Measurements from ENCODE around the gene M6PR.
"Not testable (repeated sequence)": the region's sequence is repeated elsewhere in the genome, so short reads cannot be mapped to it uniquely, and the experiment has no call there.

Gene M6PR

DNA sequence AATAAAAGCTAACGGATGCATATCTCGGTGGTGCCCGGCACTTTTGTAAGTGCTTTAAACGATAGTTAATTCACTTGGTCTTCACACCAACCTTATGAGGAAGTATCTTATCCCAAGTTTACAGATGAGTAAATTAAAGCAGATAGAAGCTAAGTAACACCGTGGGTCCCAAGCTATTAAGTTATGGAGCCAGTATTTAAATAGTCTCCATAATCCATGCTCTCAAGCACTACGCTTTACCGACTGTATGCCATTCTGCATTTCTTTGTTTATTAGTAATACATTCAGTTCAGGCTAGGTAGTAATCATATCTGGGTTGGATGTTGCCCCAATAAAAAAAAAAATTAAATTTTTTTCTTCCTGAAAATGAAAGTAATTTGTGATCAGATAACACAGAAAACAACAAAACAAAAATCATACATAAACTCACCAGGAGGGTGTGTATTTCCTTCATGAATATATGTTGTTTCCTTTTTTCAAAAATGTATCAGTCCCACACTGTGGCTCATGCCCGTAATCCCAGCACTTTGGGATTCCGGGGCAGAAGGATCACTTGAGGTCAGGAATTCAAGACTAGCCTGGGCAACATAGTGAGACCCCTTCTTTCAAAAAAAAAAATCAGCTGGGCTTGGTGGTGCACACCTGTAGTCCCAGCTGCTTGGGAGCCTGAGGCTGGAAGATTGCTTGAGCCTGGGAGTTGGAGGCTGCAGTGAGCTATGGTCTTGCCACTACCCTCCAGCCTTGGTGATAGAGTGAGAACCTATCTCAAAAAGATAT, 1.4 kb upstream of the M6PR start:
- no peak for DNase-seq

DNA sequence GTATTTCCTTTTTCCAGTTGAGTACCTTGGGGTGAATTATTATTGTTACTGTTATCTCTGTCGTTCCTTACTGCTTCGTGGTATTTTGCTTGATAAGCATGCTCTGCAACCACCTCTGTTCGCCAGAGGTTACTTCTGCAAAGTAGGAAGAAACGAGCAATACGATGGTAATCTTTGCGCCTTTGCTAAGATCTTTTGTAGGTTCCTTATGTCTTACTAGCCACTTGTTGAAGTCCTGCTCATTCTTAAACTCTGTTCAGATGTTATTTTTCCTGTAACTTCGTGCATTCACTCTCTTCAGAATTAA, 729 bp upstream of the M6PR start:
- DNase-seq = peak; percentile 14

DNA sequence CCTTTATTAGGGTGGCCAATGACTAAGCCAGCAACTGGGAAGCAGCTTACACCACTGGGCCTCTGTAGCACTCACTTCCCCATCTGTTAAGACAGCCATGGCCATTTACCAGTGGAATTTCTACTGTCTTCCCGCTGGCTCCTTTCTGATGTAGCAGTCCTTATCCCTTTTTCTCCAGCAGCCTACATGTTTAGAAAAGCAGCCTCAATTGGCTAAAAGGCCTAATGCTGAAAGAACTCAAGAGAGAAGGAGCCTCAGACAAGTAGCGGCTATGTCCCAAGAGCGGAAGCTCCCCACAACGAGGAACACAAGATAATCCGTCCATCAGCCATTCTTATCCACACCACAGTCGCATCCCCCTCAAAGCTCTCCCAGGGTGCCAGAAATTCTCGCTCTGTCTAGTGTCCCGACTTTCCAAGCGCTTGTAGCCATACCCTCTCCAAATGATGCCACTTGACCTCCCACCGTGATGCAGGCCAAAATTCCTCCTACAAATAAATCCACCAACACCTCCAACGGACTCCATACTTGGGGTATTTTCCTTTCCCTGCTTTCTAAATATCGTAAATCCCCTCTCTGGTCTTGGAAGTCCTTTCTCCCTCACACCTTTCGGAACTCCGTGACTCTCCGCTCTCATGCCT, 624 bp downstream of the M6PR start:
- DNase-seq = no peak

DNA sequence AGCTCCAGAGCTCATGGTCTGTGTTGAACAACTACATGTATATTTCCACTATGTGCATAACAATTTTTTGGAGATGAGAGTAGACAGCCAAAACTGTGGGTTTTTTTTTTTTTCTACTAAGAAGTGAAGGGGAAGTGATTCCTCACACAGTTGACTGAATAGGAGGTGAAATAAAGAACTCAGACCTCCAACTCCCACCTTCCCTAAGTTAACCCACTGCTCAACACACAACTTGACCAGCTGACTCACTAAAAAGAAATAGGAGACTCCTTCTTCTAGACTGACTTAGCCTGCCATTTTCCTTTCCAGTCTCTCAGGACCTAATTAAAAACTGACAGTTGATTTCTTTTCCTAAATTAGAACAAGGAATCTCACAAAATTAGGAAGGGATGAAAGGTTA, 1.7 kb downstream of the M6PR start:
- DNase-seq = no peak

DNA sequence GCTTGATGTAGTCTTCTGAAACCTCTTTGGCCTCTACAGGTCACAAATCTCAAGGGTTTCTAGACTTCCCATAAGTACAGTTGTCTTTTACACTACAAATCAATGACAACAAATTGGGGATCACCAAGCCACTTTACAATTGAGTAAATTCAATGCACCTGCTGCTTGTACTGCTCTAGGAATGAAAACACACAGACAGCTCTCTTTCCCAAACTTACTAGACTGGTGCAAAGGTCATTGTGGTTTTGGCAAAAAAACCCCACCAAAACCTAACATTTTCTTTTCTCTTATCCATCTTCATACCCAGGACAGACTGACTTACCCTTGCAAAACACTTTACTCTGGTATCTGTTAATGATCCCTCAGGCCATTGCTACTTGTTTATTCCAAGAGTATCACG, 2.7 kb downstream of the M6PR start:
- no peak for DNase-seq

DNA sequence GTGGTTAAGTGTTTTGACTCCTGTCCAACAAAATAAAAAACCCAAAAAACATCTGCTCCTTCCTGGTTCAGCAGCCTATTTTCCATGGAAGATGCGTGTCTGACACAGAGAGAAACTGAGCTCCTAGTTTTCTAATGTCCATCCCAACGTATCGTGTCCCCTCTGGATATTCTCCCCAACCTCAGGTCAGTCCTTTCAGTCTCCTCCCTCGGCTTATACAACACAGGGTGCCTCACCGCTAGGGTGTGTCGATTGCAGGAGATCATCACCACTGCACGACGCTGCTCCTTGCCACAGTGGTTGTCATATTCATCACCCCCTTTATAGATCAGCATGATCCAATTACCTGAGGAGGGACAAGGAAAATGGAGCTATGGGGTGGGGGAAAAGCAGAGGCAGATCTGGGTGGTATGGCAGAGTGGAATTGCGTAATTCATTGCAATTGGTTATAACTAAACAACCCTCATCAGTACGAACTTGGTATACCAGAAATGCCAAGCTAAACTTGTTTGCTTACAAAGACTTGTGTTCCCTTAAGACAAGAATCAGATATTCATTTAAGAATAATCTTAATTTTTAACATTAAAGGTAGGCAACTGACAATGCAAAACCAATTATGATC, 5.8 kb downstream of the M6PR start:
- no peak for DNase-seq

DNA sequence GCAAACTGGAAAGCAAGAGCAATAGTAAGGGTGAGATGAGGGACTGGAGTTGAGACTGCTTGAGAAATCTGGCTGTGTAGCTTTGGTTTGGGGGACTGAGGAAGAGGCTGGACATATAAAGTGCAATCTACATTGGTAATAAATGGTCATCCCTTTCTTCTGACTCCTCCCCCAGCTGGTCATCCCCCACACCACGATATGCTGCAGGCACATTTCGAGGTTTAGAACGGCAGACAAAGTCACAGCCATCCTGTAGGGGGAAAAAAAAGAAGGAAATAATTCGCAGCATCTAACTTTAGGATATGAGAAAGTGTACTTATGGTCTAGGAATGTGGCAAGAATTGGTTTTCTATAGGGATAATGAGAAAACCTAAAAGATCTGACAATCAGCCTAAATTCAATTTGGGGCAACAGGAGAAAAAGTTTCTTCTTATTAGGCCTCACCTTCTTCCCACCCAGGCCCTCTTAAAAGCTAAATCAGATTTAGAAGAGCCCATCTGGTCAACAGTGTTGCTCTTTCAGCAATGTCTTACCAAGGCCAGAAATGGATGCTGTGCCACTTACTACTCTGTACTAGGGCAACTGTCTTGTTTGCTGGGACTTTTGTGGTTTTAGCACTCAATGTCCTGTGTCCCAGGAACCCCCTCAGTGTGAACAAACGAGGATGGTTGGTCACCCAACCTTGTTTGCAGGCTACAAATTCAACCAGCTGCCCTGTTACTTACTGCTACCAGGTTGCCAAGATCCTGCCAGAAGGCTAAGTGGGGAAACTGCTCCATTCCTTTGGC, 7.6 kb downstream of the M6PR start:
- DNase-seq = no peak

DNA sequence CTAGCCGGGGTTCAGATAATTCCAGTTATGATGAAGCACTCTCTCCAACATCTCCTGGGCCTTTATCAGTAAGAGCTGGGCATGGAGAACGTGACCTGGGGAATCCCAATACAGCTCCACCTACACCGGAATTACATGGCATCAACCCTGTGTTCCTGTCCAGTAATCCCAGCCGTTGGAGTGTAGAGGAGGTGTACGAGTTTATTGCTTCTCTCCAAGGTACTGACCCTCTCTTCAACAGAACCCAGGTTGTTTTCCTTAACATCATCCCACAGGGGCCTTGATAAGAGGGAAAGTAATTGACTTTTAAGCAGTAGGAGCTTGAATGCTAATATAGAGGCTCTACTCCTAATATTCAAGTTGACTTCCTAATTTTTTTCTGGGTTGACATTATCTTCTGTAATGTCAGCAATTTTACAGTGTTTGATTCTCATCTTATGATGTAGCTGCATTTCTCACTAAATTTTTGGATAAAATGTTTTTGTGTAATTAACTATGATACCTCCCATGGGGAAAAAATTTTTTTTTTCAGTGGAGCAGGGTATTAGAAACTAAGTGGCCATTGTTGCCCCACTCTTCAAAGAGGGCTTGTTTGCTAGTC, 11.5 kb downstream of the M6PR start:
- DNase-seq = not testable (repeated sequence)

DNA sequence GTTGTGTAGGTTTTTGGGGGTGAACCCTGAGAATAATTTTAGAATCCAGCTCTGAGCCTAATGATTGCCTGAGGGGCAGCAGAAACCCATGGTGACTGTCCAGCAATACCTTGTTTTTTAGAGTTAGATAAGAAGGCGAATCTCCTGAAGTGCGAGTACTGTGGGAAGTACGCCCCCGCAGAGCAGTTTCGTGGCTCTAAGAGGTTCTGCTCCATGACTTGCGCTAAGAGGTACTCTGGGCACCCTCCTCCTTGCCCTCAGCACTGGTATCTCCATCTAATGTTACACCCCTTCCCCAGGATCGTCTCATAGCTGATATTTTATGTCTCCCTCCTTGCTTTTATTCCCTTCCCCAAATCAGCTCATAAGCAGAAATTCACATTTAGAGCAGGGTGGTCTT, 12.7 kb downstream of the M6PR start:
- no peak for DNase-seq

DNA sequence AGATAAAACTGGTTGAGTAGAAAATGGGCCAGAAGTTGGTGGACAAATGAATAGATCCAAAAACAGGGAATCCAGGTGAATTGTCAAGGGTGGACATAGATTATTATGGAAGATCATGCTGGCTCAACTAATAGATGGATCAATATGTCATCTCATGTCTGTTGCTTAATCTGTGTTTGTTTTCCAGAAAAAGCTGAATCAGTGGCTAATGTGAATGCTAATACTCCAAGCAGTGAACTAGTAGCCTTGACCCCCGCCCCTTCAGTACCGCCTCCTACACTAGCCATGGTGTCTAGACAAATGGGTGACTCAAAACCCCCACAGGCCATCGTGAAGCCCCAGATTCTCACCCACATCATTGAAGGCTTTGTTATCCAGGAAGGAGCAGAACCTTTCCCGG, 15.4 kb downstream of the M6PR start:
- DNase-seq = not testable (repeated sequence)

DNA sequence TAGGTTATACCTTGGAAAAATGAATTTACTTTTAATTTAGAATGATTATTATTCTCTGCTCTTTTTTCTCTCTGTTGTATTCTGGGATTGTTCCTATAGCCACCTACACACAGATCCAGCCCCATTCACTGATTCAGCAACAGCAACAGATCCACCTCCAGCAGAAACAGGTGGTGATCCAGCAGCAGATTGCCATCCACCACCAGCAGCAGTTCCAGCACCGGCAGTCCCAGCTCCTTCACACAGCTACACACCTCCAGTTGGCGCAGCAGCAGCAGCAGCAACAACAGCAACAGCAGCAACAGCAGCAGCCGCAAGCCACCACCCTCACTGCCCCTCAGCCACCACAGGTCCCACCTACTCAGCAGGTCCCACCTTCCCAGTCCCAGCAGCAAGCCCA, 17.0 kb downstream of the M6PR start:
- not testable (repeated sequence) for DNase-seq

DNA sequence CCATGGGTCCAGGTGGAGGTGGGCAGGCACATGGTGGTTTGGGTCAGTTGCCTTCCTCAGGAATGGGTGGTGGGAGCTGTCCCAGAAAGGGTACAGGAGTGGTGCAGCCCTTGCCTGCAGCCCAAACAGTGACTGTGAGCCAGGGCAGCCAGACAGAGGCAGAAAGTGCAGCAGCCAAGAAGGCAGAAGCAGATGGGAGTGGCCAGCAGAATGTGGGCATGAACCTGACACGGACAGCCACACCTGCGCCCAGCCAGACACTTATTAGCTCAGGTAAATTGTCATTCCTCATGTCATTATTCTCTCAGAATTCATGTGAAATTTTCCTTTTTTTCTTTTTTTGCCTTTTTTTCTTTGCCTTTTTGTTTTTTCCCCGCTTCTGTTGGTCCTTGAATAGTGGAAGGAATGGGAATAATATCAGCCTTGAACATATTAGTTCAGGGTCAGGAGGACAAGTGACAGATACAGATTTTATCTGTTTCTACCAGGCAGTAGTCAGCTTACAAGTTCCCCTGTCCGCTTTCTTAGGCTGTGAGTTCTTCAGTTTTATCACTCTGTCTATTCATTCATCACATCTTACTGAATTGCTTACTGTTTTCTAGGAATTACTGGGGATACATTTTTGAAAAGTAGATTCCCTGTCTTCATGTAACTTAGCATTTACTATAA, 18.7 kb downstream of the M6PR start:
- DNase-seq = not testable (repeated sequence)

DNA sequence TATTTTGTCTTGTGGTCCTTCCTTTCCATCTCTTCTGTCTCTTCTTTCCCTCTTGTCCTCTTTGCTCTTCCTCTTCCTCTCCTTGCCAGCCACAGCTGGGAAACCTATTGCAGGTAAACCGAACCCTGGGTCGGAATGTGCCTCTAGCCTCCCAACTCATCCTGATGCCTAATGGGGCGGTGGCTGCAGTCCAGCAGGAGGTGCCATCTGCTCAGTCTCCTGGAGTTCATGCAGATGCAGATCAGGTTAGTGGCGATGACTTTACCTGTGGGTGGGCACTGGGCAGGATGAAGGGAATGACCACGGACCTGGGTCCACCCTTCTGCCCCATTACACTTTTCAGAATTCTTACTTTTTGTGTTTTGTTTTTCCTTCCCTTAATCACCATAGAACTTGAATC, 26.9 kb downstream of the M6PR start:
- DNase-seq = no peak

DNA sequence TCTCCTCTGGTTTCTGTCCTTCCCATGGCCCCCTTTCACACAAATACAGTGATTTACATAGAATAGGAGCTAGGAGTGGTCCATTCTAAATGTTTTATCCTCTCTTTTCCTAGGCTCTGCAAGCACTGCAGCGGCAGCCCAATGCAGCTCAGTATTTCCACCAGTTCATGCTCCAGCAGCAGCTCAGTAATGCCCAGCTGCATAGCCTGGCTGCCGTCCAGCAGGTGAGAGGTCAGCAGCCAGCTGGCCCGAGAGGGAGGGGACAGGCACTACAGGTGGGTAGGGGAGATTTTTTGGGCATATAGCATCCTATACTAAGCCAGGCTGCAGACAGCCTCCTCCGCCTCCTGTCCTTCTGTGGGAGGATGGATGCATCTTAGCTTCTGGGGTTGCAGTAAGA, 29.8 kb downstream of the M6PR start:
- not testable (repeated sequence) for DNase-seq

DNA sequence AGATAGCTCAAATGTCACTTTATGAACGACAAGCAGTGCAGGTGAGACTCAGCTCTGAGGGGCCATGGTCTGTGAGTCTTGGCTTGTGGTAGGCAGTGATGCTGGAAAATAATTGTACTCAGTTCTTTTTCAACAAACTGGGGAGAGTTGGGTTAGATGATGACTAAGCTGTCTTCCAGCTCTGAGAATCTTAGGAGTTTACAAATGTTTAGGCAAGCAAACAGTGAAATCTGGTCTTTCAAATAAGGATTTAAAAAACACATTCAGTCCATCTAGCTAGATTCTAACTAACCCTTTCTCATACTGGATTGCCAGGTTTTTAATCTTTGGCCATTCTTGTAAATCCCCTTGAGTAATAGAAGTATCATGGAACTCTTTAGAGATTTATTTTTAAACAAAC, 31.7 kb downstream of the M6PR start:
- DNase-seq = no peak

DNA sequence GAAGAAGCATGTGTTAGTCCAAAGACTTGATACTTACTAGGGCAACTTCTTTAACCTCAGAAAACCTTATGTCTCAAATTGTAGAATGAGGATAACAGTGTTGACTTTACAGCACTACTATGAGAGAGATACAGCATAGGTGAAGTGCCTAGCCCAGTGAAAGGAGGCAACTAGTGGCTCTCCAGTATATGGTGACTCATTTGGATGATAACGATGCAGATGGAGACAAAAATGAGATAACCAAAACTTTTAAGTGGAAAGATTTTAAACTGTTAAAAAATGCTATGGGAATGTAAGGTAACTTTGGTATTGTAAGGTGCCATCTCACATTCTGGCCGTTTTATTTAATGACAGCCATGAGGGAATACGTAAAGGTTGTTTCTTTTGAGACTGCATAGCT, 32.4 kb downstream of the M6PR start:
- no peak for DNase-seq

DNA sequence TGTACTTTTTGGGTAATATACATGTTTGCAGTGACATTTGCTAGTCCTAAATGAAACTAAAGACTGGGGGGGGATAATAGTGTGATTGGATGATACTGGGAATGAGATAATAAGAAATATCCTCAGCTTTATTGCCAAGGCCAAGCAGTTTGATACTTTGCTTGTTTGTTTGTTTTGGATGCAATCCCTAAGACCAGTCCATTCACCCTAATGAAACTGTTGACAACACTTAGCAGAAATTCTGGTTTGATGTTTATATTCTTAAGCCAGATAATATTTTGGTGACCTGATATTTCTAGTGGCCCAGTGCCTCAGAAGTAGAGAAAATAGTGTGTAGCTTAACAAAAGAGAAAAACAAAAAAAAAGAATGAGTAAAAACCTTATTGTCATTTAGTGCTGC, 33.3 kb downstream of the M6PR start:
- no peak for DNase-seq

DNA sequence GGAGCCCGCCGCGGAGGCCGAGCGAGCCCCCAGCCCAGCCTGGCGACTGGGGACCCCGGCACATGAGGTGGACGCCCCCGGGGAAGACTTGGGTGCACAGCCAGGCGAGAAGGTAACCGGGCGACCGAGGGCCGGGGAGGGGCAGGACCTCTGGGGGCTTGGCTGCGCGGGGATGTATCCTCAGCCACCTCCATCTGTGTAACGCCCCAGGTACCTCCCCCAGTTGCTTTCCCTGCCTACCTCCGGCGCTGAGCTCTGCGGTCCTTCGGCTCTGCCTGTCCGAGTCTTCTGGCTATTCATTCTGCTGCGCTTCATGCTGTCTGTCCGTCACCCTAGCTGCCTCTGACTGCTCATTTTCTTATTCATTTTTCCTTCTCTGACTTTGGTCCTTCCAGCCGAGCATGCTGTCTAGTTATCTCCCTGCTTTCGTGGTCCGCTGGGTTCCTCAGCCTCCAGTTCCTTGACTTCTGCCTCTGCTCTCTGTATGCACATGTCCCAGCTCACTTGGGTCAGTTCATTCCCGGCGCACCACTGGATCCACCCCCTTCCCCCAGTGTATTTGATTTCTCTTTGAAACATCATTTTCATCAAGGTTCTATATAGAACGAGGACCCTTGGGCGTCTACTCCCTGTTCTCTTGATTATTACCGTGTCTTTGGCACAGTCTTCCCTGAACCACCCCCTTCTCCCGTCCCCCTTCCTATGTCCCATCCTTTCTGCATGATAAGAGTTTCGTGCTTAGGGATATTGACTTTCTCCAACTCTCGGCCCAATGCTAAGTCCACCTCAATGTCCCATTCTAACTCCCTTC, 34.5 kb downstream of the M6PR start:
- no peak for DNase-seq

DNA sequence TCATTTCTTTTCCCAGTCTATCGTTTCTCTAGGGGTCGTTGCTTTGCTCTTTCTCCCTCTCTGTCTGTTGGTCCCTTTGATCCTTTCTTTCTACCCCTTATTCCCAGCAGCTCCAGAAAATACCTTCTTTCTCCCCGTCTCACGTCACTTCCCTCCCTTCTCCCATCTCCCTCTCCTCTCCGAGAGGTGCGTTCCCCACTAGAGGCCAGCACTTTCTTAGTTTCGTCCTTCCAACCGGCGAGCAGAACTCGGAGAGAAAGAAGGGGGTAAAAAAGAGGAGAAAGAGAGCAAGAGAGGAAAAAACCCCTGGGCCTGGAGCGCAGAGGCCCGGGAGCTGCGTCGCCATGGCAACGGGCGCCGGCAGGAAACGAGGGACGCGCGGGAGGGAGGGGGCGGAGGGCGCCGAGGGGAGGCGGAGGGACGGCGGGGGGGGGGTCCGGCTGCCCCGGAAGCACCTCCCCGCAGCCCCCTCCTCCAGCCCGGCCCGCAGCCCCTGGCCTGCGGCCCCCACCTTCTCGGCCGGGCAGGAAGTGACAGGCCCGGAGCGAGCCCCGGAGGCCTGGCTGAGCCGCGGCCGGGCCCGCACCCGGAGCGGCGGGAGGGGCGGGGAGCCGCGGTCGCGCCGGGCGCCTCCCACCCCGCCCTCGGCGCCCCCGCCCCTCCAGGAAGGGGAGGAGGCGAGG, 35.3 kb downstream of the M6PR start, which contains the start of gene PHC1:
Gene PHC1, plus strand, starts transcription at position 477 of the 683 bp plus-strand sequence. CDS start 3,169 bp downstream, outside the sequence.
- not testable (repeated sequence) for DNase-seq

DNA sequence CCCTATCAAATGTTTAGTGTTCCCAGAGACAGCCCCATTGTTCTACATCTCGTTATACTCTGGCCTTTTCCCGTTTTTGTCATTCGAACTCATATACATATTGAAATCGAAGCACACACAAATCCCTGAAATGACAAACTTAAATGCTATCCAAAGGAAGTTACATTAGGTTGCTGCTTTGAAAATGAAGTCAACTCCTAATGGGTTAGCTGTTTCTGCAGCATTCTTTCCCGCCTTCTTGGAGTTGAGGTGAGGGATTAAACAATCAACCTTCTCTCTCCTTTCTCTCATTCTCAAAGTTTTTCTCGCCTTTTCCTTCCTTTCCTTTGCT, 35.8 kb downstream of the M6PR start:
- no peak for DNase-seq

DNA sequence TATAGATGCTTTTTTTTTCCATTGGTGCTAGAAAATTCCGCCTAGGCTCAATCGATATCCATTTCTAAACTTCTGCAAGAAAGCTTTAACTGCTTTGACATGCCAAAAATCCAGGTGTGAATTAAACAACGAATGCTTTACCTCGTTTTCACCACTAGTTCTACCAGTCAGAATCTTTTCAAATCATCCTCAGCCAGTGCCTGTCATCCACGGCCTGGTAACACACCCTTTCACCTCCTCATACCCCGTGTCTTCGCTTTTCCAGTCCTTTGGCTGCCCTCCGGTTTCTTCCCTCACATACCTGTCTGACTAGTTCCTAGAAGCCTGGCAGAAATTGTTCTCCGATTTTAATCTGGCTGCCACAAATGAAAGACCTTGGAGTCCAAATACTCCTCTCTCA, 36.5 kb downstream of the M6PR start:
- DNase-seq = no peak

Measured in NCI-H187 treated with DMSO at 0.1 percent for 48 hours (cell line).